Neural progenitor cell (in vitro differentiated cells): ENCODE results near the gene ABL1.

ENCODE experiments used
- EZH2phosphoT487 ChIP-seq: fragments of 200-600 bp; sonication (generic); IDR thresholded peaks from 2 replicates; pipeline ENCODE4 v1.6.1; 2017; ENCODE audit warnings: antibody characterized with exemption
- TF ChIP-seq, protein P1 (sequence below): fragments of 200-600 bp; sonication (generic); IDR thresholded peaks from 2 replicates; pipeline ENCODE4 v1.5.1; 2017; ENCODE audit warnings: antibody characterized with exemption, mild to moderate bottlenecking

DNA sequence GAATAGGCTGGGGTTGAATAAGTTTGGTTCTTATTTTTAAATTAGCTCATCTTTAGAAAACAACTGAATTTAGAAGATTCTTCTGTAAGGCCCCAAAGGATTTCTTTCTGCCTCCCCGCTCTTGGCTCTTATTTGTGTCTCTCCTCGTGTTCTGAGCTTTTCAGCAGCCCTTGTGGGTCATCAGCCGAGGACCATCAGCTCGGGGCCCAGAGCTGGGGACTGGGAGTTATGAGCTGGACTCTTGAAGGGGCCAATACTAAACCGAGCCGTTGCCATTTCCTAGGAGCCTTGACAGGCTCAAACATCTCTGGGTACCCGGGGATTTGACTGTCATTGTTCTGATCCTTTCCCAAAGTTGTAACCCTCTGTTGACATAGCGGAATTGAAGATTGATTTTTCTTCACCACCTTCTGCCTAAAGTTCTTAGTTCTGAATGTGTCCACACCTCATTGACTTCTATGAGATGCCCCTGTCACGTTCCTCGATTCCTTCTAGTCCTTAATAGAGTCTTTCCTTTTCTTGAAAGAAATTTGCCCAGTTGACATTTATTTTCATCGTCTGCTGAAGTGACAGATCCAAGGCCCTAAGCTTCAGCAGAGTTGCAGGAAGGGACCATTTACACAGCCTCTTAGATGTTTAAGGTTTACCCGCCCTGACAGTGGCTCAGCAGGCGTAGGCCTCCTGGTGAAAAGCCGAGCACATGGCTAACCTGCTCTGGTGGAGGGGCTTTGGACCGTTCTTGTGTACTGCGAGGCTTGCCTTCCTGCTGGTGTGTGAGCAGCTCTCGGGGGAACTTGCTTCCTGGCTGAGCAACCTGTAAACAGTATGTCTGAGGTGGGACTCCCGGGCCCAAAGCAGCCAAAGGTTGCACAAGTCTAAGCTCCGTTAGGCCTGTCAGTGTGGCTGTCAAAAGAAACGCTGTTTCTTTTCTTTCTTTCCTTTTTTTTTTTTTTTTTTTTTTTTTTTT, 24.0 kb downstream of the ABL1 start:
- TF ChIP-seq, protein P1, sequence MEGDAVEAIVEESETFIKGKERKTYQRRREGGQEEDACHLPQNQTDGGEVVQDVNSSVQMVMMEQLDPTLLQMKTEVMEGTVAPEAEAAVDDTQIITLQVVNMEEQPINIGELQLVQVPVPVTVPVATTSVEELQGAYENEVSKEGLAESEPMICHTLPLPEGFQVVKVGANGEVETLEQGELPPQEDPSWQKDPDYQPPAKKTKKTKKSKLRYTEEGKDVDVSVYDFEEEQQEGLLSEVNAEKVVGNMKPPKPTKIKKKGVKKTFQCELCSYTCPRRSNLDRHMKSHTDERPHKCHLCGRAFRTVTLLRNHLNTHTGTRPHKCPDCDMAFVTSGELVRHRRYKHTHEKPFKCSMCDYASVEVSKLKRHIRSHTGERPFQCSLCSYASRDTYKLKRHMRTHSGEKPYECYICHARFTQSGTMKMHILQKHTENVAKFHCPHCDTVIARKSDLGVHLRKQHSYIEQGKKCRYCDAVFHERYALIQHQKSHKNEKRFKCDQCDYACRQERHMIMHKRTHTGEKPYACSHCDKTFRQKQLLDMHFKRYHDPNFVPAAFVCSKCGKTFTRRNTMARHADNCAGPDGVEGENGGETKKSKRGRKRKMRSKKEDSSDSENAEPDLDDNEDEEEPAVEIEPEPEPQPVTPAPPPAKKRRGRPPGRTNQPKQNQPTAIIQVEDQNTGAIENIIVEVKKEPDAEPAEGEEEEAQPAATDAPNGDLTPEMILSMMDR = no peak
- no peak for TF ChIP-seq EZH2phosphoT487
